Subcutaneous abdominal adipose tissue (tissue), 5 donors: ENCODE results near the gene FLYWCH1.

Source experiments
- H3K27ac ChIP-seq: one replicate; pipeline ENCODE4 v1.7.0; 2013; ENCODE audit warnings: low read depth, mild to moderate bottlenecking, inconsistent platforms, low read length, moderate library complexity
- H3K27me3 ChIP-seq, 5 donors: one replicate each; pipeline ENCODE4 v1.7.0; 2013; ENCODE audit warnings: low read length in 5 of 5, inconsistent platforms in 1 of 5; ENCODE audit not compliant: control insufficient read depth in 5 of 5, insufficient read depth in 4 of 5
- H3K36me3 ChIP-seq, 5 donors: one replicate each; pipeline ENCODE4 v1.7.0; 2013; ENCODE audit warnings: low read length in 5 of 5; ENCODE audit not compliant: control insufficient read depth in 5 of 5, insufficient read depth in 5 of 5
- H3K4me1 ChIP-seq, 5 donors: one replicate each; pipeline ENCODE4 v1.7.0; 2013; ENCODE audit warnings: low read length in 5 of 5, mild to moderate bottlenecking in 3 of 5, moderate library complexity in 1 of 5; ENCODE audit not compliant: control insufficient read depth in 5 of 5, insufficient read depth in 5 of 5
- H3K4me3 ChIP-seq, 5 donors: one replicate each; pipeline ENCODE4 v1.7.0; 2013; ENCODE audit warnings: low read length in 5 of 5, low read depth in 1 of 5
- H3K9ac ChIP-seq, 5 donors: one replicate each; pipeline ENCODE4 v1.7.0; 2013; ENCODE audit warnings: low read length in 5 of 5, mild to moderate bottlenecking in 4 of 5, moderate library complexity in 3 of 5
- H3K9me3 ChIP-seq, 5 donors: one replicate each; pipeline ENCODE4 v1.7.0; 2013; ENCODE audit warnings: low read length in 5 of 5; ENCODE audit not compliant: control insufficient read depth in 5 of 5
- donor health status: healthy.
- donor health status: healthy.
- donor health status: healthy.
- donor health status: healthy.
- donor health status: healthy.

FLYWCH1 gene

DNA sequence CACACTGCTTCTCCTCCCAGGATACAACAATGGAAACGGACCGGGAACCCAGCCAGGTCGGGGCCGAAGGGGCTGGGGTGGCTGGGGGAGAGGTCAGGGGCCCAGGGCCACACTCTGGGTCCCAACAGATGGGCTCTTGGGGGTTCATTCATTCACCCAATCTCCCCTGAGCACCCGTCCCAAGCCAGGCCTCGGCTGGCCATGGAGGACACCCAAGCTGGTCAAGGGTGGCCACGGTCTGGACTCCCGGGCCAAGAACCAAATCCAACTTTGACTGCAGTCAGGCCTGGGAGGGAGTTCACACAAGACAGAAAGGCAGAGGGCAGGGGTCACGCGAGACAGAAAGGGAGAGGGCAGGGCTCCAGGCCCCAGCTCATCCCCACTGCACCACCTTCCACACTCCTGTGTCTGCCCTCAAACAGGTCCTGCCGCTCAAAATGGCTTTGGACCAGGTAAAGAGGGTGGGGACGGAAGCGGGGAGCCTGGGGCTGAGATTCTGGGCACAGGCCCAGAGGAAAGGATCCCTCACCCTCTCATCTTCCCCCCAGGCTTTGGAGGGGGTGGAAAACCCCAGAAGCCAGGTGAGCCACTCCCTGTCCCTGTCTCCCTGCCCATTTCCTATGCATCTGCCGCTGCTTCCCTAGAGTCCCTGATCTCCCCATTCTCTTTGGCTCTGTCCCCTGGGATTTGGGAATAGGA lies 80.8 kb downstream of the FLYWCH1 start:
- Histone ChIP-seq H3K27me3 (peaks cover 0 to 18% (median 3%) of the 10 kb centered on the region in 5 donors), H3K9ac (no peak overlapping the region), H3K4me3 (no peak overlapping the region), H3K4me1 (peaks cover 0 to 16% (median 15%) of the 10 kb centered on the region in 5 donors), H3K36me3 (no peaks in the 10 kb centered on the region), H3K27ac (no peak overlapping the region), H3K9me3 (no peaks in the 10 kb centered on the region)

DNA sequence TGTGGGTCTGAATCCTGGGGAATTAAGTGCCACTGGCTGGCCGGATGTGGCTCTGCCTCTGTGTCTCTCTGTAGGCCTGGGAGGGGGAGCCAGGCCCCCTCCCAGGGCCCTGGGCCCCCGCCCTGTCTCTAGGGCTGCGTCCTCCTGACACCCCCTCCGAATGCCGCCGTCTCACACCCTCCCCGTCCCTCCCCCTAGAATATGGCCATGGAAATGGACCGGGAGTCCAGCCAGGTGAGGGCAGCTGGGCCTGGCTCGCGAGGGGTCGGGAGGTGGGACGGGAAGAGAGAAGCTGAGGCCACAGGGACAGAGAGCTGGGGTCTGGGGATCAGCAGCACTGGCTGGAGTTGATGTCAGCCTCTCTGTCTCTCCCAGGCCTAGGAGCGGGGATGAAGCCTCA lies 84.6 kb downstream of the FLYWCH1 start:
- Histone ChIP-seq H3K36me3 (no peaks in the 10 kb centered on the region), H3K27ac (no peak overlapping the region), H3K9me3 (no peaks in the 10 kb centered on the region), H3K4me1 (peaks cover 0 to 16% (median 15%) of the 10 kb centered on the region in 5 donors), H3K27me3 (peaks cover 3 to 14% (median 4%) of the 10 kb centered on the region in 5 donors), H3K9ac (no peak overlapping the region), H3K4me3 (no peak overlapping the region)

DNA sequence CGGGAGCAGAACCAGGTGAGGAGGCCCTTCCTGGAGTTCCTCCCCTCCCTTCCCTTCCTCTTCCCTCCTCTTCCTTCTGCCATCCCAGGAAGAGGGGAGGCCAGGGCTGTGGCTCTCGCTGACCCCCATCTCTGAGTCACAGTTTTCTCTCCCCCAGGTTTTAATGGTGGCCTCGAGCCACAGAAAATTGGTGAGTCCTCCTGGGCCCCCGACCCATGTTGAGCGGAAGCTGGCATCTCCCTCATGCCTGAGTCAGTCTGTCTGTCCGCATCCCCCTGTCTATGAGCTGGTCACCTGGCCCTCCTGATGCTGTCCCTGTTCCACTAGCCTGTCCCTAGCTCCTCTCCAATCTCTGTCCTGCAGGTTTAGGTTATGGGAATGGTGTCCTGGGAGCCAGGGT lies 88.2 kb downstream of the FLYWCH1 start:
- Histone ChIP-seq H3K9me3 (no peaks in the 10 kb centered on the region), H3K27ac (no peak overlapping the region), H3K4me1 (peaks cover 0 to 7% (median 3%) of the 10 kb centered on the region in 5 donors), H3K36me3 (no peaks in the 10 kb centered on the region), H3K4me3 (no peak overlapping the region), H3K27me3 (peaks cover 3 to 17% (median 6%) of the 10 kb centered on the region in 5 donors), H3K9ac (no peak overlapping the region)

DNA sequence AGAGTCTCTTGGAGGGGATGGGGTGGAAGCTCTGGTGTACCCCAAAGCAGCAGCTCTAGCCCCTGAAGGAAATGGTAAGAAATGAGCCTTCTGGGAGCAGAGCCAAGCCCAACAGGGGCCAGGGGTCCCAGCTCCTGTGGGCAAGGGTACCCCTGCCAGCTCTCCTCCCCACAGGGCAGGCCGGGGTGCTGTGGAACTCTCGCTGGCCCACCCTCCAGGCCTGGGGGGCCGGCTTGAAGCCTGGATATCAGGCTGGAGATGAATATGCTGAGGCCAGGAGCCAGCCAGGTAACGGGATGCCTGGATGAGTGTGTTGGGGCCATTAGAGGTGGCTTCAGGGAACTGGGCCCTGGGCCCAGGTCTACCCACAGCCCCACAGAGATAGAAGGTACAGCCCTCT lies 88.8 kb downstream of the FLYWCH1 start:
- H3K36me3 ChIP-seq, result no peaks in the 10 kb centered on the region
- peaks cover 0 to 9% (median 5%) of the 10 kb centered on the region in 5 donors for H3K4me1 ChIP-seq
- H3K9me3 ChIP-seq, result no peaks in the 10 kb centered on the region
- peaks cover 3 to 17% (median 6%) of the 10 kb centered on the region in 5 donors for H3K27me3 ChIP-seq
- H3K9ac ChIP-seq, result no peak overlapping the region
- H3K4me3 ChIP-seq, result no peak overlapping the region
- no peak overlapping the region for H3K27ac ChIP-seq
